K562 (cell line): ENCODE measurements around the gene SPINK4.

Source experiments
- HDGF ChIP-seq: fragments of 450-650 bp; IDR thresholded peaks from 2 replicates; pipeline ENCODE4 v1.6.1; 2016
- KAT7 ChIP-seq: sonication (generic); formaldehyde crosslinking; IDR thresholded peaks from 2 replicates; pipeline ENCODE4 v1.8.0; 2022; ENCODE audit warnings: missing genetic modification reagents, mild to moderate bottlenecking, borderline replicate concordance
- KLF10 ChIP-seq: fragments of 250-450 bp; sonication (Bioruptor Pico); IDR thresholded peaks from 2 replicates; pipeline ENCODE4 v1.6.1; 2021; ENCODE audit warnings: matching md5 sums
- MAFK ChIP-seq: IDR thresholded peaks from 2 replicates; pipeline ENCODE4 v1.6.1; 2011; ENCODE audit warnings: low read length, improper control_type of control experiment
- NONO ChIP-seq, 2 experiments: fragments of 200-400 bp in 1 of 2; fragments of 450-650 bp in 1 of 2; formaldehyde crosslinking in 1 of 2; IDR thresholded peaks; 2 replicates each; pipeline ENCODE4 v1.6.1; 2017; ENCODE audit warnings: low read depth in 2 of 2, mild to moderate bottlenecking in 2 of 2, moderate library complexity in 2 of 2, low read length in 1 of 2
- THRB ChIP-seq: fragments of 450-650 bp; formaldehyde crosslinking; conservative IDR thresholded peaks from 2 replicates; pipeline ENCODE4 v1.4.0; 2022; ENCODE audit warnings: mild to moderate bottlenecking, missing genetic modification characterization
- TF ChIP-seq, protein P1 (sequence below), 3 experiments: IDR thresholded peaks in 2 of 3; conservative IDR thresholded peaks in 1 of 3; 2 replicates each; pipeline ENCODE4 v1.5.1; 2011 to 2012; ENCODE audit warnings: low read length in 3 of 3, mild to moderate bottlenecking in 3 of 3, control low read depth in 2 of 3, improper control_type of control experiment in 1 of 3, inconsistent platforms in 1 of 3, low read depth in 1 of 3, mixed read lengths in 1 of 3, moderate library complexity in 1 of 3; ENCODE audit not compliant: insufficient read depth in 2 of 3

DNA sequence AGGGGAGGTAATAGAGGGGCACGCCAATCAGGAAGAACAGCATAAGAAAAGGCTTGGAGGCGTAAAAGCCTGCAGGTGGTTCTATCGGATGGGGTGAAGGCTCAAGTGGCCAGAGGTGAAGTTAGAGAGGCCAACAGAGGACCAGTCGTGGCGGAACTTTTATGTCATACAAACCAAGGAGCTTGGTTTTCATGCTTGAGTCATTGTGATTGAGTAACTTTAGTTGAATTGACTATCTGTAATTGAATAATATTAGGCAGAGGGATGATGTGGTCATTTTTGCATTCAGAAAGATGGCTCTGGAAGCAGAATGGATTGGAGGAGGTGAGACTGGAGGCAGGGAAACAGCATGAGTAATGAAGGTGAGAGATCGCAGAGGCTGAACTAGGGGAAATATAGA is 7.2 kb upstream of the SPINK4 start:
- TF ChIP-seq MAFK (no peak), NONO (IDR thresholded peaks at IDR 0.05; ENCODE audit: low read depth in 2 of 2, low read length in 1 of 2) (no peak), THRB (CRISPR knock-in tag) (no peak), KLF10 (CRISPR knock-in tag) (no peak), KAT7 (CRISPR knock-in tag) (no peak), HDGF (no peak)
- TF ChIP-seq, protein P1, sequence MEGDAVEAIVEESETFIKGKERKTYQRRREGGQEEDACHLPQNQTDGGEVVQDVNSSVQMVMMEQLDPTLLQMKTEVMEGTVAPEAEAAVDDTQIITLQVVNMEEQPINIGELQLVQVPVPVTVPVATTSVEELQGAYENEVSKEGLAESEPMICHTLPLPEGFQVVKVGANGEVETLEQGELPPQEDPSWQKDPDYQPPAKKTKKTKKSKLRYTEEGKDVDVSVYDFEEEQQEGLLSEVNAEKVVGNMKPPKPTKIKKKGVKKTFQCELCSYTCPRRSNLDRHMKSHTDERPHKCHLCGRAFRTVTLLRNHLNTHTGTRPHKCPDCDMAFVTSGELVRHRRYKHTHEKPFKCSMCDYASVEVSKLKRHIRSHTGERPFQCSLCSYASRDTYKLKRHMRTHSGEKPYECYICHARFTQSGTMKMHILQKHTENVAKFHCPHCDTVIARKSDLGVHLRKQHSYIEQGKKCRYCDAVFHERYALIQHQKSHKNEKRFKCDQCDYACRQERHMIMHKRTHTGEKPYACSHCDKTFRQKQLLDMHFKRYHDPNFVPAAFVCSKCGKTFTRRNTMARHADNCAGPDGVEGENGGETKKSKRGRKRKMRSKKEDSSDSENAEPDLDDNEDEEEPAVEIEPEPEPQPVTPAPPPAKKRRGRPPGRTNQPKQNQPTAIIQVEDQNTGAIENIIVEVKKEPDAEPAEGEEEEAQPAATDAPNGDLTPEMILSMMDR (IDR thresholded peaks at IDR 0.05 in 2 of 3, conservative IDR thresholded peaks at IDR 0.05 in 1 of 3; ENCODE audit: insufficient read depth in 2 of 3, low read depth in 1 of 3, low read length in 3 of 3) = no peak
